K562 (cell line): ENCODE results near the gene SLC22A12. TPM values are rescaled to one million over a fixed set of nuclear protein-coding genes. Genes with fewer than 3 reads are reported as not detected.

ENCODE experiments used
- ZNF174 ChIP-seq: fragments of 250-450 bp; sonication (Bioruptor Pico); IDR thresholded peaks from 2 replicates; pipeline ENCODE4 v1.4.0; 2020; ENCODE audit warnings: mild to moderate bottlenecking
- ZNF780A ChIP-seq: fragments of 250-450 bp; sonication (Bioruptor Pico); IDR thresholded peaks from 2 replicates; pipeline ENCODE4 v1.5.0; 2021; ENCODE audit warnings: mild to moderate bottlenecking
- polyA plus RNA-seq, 8 experiments: library from polyadenylated mRNA; depleted of rRNA in 4 of 8; stranded (reverse) in 5 of 8; unstranded in 3 of 8; fragments of >200 nt; fragmentation: Nextera tagmentation in 2 of 8; fragmentation: Illumina TruSeq in 1 of 8; extraction: Ambion mirVana in 2 of 8; extraction: Trizol in 1 of 8; gene quantifications; 2 replicates each; pipeline versions ENCODE4 v1.2.1 to v1.2.3, GENCODE V29; 2011 to 2014; ENCODE audit warnings: inconsistent platforms in 1 of 8, missing spikeins in 1 of 8
- total RNA-seq, 7 experiments: library from RNA; depleted of rRNA in 6 of 7; stranded (reverse); fragments of >200 nt in 6 of 7; fragmentation: Illumina TruSeq in 2 of 7; extraction: Trizol in 2 of 7; gene quantifications; 2 replicates each; pipeline versions ENCODE4 v1.2.1 to v1.2.3, GENCODE V29; 2011 to 2021; ENCODE audit warnings: low replicate concordance in 1 of 7
- TF ChIP-seq, protein P1 (sequence below): fragments of 450-650 bp; formaldehyde crosslinking; IDR thresholded peaks from 2 replicates; pipeline ENCODE4 v1.4.0; 2020; ENCODE audit warnings: mild to moderate bottlenecking, moderate library complexity
- TF ChIP-seq, protein P2 (sequence below), 2 experiments: fragments of 450-650 bp; conservative IDR thresholded peaks; 2 replicates each; pipeline ENCODE4 v1.6.1; 2017; ENCODE audit warnings: mild to moderate bottlenecking in 2 of 2, moderate library complexity in 2 of 2
- TF ChIP-seq, protein P3 (sequence below): fragments of 450-650 bp; formaldehyde crosslinking; IDR thresholded peaks from 2 replicates; pipeline ENCODE4 v1.4.0; 2020; ENCODE audit warnings: mild to moderate bottlenecking

Gene SLC22A12
- total and polyA plus RNA-seq, 9 of the 15 experiments (the other 6 are each of a cell fraction or from before 2014, with no cell fraction given): not detected

DNA sequence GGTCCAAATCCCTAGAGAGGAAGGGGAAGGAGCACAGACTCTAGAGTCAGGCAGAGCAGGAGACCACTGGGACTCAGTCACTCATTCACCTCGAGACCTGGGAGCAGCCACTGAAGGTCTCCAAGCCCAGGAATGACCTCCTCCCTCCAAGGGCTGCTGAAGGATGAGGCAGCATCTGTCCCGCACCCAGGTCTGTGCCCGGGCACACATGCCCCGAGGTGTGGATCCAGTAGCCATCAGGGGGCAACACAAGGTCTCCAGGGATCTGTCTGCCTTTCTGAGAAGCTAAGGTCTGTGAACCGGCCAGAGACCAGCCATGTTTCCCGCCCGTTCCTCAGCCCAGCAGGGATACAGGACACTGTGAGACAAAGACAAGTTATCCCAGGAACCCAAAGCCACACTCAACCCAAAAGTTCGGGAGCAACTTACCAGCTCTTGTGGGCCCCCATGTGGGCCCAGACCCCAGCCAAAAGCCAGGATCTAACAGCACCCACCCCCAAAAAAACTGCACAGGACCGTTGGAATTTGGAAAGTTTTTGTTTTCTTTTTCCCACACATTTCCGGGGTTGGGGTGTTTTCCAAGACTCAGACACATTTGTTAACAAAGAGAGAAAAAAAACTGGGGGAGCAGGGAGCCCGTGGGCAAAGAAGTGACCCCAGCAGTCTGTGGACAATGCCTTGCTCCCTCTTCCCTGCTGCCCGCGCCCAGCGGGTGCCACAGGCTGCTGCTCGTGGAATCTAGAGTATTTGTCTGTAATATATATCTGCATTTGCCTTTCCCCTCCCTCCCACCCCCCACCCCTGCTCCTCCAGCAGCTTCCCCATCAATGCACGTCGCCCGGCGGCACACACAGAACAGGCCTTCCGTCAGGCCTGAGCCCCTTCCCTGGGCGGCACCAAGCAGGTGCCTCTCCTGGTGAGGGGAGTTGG is 14.9 kb downstream of the SLC22A12 start (continued):
- TF ChIP-seq, protein P1, sequence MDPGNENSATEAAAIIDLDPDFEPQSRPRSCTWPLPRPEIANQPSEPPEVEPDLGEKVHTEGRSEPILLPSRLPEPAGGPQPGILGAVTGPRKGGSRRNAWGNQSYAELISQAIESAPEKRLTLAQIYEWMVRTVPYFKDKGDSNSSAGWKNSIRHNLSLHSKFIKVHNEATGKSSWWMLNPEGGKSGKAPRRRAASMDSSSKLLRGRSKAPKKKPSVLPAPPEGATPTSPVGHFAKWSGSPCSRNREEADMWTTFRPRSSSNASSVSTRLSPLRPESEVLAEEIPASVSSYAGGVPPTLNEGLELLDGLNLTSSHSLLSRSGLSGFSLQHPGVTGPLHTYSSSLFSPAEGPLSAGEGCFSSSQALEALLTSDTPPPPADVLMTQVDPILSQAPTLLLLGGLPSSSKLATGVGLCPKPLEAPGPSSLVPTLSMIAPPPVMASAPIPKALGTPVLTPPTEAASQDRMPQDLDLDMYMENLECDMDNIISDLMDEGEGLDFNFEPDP (CRISPR knock-in tag): no peak
- TF ChIP-seq ZNF780A (CRISPR knock-in tag): no peak
- TF ChIP-seq, protein P2, sequence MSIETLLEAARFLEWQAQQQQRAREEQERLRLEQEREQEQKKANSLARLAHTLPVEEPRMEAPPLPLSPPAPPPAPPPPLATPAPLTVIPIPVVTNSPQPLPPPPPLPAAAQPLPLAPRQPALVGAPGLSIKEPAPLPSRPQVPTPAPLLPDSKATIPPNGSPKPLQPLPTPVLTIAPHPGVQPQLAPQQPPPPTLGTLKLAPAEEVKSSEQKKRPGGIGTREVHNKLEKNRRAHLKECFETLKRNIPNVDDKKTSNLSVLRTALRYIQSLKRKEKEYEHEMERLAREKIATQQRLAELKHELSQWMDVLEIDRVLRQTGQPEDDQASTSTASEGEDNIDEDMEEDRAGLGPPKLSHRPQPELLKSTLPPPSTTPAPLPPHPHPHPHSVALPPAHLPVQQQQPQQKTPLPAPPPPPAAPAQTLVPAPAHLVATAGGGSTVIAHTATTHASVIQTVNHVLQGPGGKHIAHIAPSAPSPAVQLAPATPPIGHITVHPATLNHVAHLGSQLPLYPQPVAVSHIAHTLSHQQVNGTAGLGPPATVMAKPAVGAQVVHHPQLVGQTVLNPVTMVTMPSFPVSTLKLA (conservative IDR thresholded peaks at IDR 0.05): no peak
- TF ChIP-seq ZNF174 (CRISPR knock-in tag): no peak
- TF ChIP-seq, protein P3, sequence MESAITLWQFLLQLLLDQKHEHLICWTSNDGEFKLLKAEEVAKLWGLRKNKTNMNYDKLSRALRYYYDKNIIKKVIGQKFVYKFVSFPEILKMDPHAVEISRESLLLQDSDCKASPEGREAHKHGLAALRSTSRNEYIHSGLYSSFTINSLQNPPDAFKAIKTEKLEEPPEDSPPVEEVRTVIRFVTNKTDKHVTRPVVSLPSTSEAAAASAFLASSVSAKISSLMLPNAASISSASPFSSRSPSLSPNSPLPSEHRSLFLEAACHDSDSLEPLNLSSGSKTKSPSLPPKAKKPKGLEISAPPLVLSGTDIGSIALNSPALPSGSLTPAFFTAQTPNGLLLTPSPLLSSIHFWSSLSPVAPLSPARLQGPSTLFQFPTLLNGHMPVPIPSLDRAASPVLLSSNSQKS (CRISPR knock-in tag): no peak
